SU-DHL-6 (cell line): Measurements from ENCODE around the gene CTCF.

Source experiments
- EZH2phosphoT487 ChIP-seq: fragments of 200-600 bp; sonication (generic), shearing (Covaris generic); conservative IDR thresholded peaks from 2 replicates; pipeline ENCODE4 v1.6.1; 2018; ENCODE audit warnings: mild to moderate bottlenecking, antibody characterized with exemption, low read length, moderate library complexity, mixed read lengths
- TF ChIP-seq, protein P1 (sequence below): fragments of 200-600 bp; sonication (generic); IDR thresholded peaks from one replicate; pipeline ENCODE4 v1.5.1; 2017; ENCODE audit warnings: antibody characterized with exemption, mild to moderate bottlenecking, low read length, moderate library complexity; ENCODE audit not compliant: insufficient read depth, poor library complexity, severe bottlenecking

DNA sequence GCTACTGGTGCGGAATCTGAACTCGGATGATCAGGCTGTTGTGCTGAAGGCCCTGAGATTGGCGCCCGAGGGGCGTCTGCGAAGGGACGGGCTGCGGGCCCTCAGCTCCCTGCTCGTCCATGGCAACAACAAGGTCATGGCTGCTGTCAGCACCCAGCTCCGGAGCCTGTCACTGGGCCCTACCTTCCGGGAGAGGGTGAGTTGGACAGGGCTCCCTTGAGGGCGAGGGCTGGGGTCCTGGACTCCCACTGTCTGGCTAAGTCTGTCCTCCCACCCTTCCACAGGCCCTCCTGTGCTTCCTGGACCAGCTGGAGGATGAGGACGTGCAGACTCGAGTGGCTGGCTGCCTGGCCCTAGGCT is 16.7 kb upstream of the CTCF start:
- TF ChIP-seq, protein P1, sequence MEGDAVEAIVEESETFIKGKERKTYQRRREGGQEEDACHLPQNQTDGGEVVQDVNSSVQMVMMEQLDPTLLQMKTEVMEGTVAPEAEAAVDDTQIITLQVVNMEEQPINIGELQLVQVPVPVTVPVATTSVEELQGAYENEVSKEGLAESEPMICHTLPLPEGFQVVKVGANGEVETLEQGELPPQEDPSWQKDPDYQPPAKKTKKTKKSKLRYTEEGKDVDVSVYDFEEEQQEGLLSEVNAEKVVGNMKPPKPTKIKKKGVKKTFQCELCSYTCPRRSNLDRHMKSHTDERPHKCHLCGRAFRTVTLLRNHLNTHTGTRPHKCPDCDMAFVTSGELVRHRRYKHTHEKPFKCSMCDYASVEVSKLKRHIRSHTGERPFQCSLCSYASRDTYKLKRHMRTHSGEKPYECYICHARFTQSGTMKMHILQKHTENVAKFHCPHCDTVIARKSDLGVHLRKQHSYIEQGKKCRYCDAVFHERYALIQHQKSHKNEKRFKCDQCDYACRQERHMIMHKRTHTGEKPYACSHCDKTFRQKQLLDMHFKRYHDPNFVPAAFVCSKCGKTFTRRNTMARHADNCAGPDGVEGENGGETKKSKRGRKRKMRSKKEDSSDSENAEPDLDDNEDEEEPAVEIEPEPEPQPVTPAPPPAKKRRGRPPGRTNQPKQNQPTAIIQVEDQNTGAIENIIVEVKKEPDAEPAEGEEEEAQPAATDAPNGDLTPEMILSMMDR: no peak
- TF ChIP-seq EZH2phosphoT487: no peak
